HG02973 (cell line): Measurements from ENCODE around the gene IMMP2L.
A peak's percentile ranks its signal among the peaks of the same experiment; 100 is the strongest.
"Not testable (repeated sequence)": the region's sequence is repeated elsewhere in the genome, so short reads cannot be mapped to it uniquely, and the experiment has no call there.

ENCODE experiments used
- ATAC-seq: cut with Tn5 transposase; IDR thresholded peaks from one replicate; pipeline ENCODE4 v1.9.1; 2021; ENCODE audit warnings: moderate library complexity; ENCODE audit not compliant: unreplicated experiment

The IMMP2L gene

GRCh38 chr7:110962374-110962773 lies 599.9 kb downstream of the IMMP2L start:
- ATAC-seq, result no peak

- ATAC-seq, result no peak
Measured at GRCh38 chr7:110960811-110961210, 601.5 kb downstream of the IMMP2L start.

- ATAC-seq, result no peak
Measured at GRCh38 chr7:110948280-110948679, 614.0 kb downstream of the IMMP2L start.

- no peak for ATAC-seq
Measured at GRCh38 chr7:110947408-110947807, 614.9 kb downstream of the IMMP2L start.

- no peak for ATAC-seq
Measured at GRCh38 chr7:110944966-110945644, 617.2 kb downstream of the IMMP2L start.

GRCh38 chr7:110944448-110944847 lies 617.8 kb downstream of the IMMP2L start:
- ATAC-seq, result no peak

- ATAC-seq, result no peak
Measured at GRCh38 chr7:110943701-110944345, 618.5 kb downstream of the IMMP2L start.

GRCh38 chr7:110941385-110941784 lies 620.9 kb downstream of the IMMP2L start:
- no peak for ATAC-seq

- ATAC-seq, result no peak
Measured at GRCh38 chr7:110940756-110941155, 621.5 kb downstream of the IMMP2L start.

GRCh38 chr7:110938165-110938564 lies 624.1 kb downstream of the IMMP2L start:
- no peak for ATAC-seq

- ATAC-seq, result not testable (repeated sequence)
Measured at GRCh38 chr7:110936665-110937064, 625.6 kb downstream of the IMMP2L start.

- ATAC-seq, result no peak
Measured at GRCh38 chr7:110929480-110930249, 632.6 kb downstream of the IMMP2L start.

GRCh38 chr7:110922906-110923305 lies 639.4 kb downstream of the IMMP2L start:
- ATAC-seq, result no peak

- ATAC-seq, result no peak
Measured at GRCh38 chr7:110921595-110922151, 640.6 kb downstream of the IMMP2L start.

GRCh38 chr7:110918949-110919548 lies 643.2 kb downstream of the IMMP2L start:
- ATAC-seq, result peak; percentile 71

GRCh38 chr7:110914263-110914662 lies 648.0 kb downstream of the IMMP2L start:
- ATAC-seq, result no peak

- no peak for ATAC-seq
Measured at GRCh38 chr7:110911632-110912031, 650.7 kb downstream of the IMMP2L start.

GRCh38 chr7:110909117-110909516 lies 653.2 kb downstream of the IMMP2L start:
- ATAC-seq, result no peak

GRCh38 chr7:110905773-110906566 lies 656.3 kb downstream of the IMMP2L start:
- no peak for ATAC-seq

- ATAC-seq, result no peak
Measured at GRCh38 chr7:110898516-110898915, 663.8 kb downstream of the IMMP2L start.
